Lower leg skin (tissue), 4 donors: ENCODE results near the gene KLHDC7A. TPM values are rescaled to one million over a fixed set of nuclear protein-coding genes. Genes with fewer than 3 reads are reported as not detected.

Experiments
- DNase-seq, 2 donors: peaks; one replicate each; pipeline ENCODE4 v3.0.0-alpha.2; 2019; ENCODE audit warnings: low spot score in 2 of 2
- H3K4me3 ChIP-seq: fragments of 200-600 bp; sonication (generic); 2 replicates; pipeline ENCODE4 v1.5.1; 2017; ENCODE audit warnings: mild to moderate bottlenecking, low read depth; ENCODE audit not compliant: poor library complexity, severe bottlenecking
- CTCF ChIP-seq, 3 donors: fragments of 450-650 bp; IDR thresholded peaks; one replicate each; pipeline ENCODE4 v1.5.1; 2016; ENCODE audit warnings: antibody characterized with exemption in 3 of 3, mild to moderate bottlenecking in 3 of 3, moderate library complexity in 2 of 3
- POLR2A ChIP-seq, 2 donors: fragments of 450-650 bp; IDR thresholded peaks; one replicate each; pipeline ENCODE4 v1.6.1; 2016 to 2017; ENCODE audit warnings: antibody characterized with exemption in 2 of 2, mild to moderate bottlenecking in 1 of 2, moderate library complexity in 1 of 2
- WGBS, 2 donors: methylation state at CpG; one replicate each; pipeline ENCODE4 v1.1.5; 2018; 5-methylcytosine and 5-hydroxymethylcytosine counted together
- intact Hi-C: fragments of 100-400 bp; cut with DNase I; formaldehyde crosslinking; loops from one replicate; pipeline ENCODE4 v1.15.0; 2023; ENCODE audit warnings: low total_unique reads
- total RNA-seq, 4 donors: library from RNA; depleted of rRNA; stranded (reverse); fragments of >200 nt; gene quantifications; one replicate each; pipeline ENCODE4 v1.1.0, GENCODE V29; 2016

Gene KLHDC7A
- total RNA-seq, 4 donors from 2014 or later, result 0.11 to 0.29 (median 0.15) TPM; not detected in 1

GRCh38 chr1:18505666-18506065 is 24.9 kb downstream of the KLHDC7A start:
- peak in 1 of 2 donors; percentile 15 for DNase-seq
- intact Hi-C loops, result no loop called here
- TF ChIP-seq POLR2A (IDR thresholded peaks at IDR 0.05) (no peak), CTCF (IDR thresholded peaks at IDR 0.05) (no peak)
- no peak overlapping the region for H3K4me3 ChIP-seq

GRCh38 chr1:18508084-18508483 is 27.4 kb downstream of the KLHDC7A start:
- intact Hi-C loops, result no loop called here
- WGBS, 2 donors, result 33 to 100% methylated on average over 1 of the region's 1 CpG
- H3K4me3 ChIP-seq, result no peak overlapping the region
- TF ChIP-seq POLR2A (IDR thresholded peaks at IDR 0.05), result no peak
- no peak for TF ChIP-seq CTCF (IDR thresholded peaks at IDR 0.05)
- DNase-seq, result no peak

GRCh38 chr1:18511149-18511873 is 30.6 kb downstream of the KLHDC7A start:
- no peak overlapping the region for H3K4me3 ChIP-seq
- no peak for TF ChIP-seq CTCF (IDR thresholded peaks at IDR 0.05)
- no peak for TF ChIP-seq POLR2A (IDR thresholded peaks at IDR 0.05)
- no peak for DNase-seq
- WGBS, 2 donors, result 80 to 82% methylated on average over 5 of the region's 5 CpGs
- intact Hi-C loops, result no loop called here

- H3K4me3 ChIP-seq, result no peak overlapping the region
- TF ChIP-seq POLR2A (IDR thresholded peaks at IDR 0.05), result no peak
- TF ChIP-seq CTCF (IDR thresholded peaks at IDR 0.05), result no peak
- 64 to 65% methylated on average over 5 of the region's 5 CpGs for WGBS, 2 donors
- intact Hi-C loops, result no loop called here
- DNase-seq, result no peak
Measured at GRCh38 chr1:18511874-18512150, 31.1 kb downstream of the KLHDC7A start.

- TF ChIP-seq CTCF (IDR thresholded peaks at IDR 0.05), result no peak
- TF ChIP-seq POLR2A (IDR thresholded peaks at IDR 0.05), result no peak
- no peak overlapping the region for H3K4me3 ChIP-seq
- intact Hi-C loops, result no loop called here
- WGBS, 2 donors, result 59 to 67% methylated on average over 9 of the region's 9 CpGs
- peak in 1 of 2 donors; percentile 39 for DNase-seq
Measured at GRCh38 chr1:18512883-18513282, 32.2 kb downstream of the KLHDC7A start.

GRCh38 chr1:18513995-18514394 is 33.3 kb downstream of the KLHDC7A start:
- intact Hi-C loops, result no loop called here
- H3K4me3 ChIP-seq, result no peak overlapping the region
- WGBS, 2 donors, result 70 to 81% methylated on average over 1 of the region's 1 CpG
- DNase-seq, result no peak
- TF ChIP-seq CTCF (IDR thresholded peaks at IDR 0.05) (no peak), POLR2A (IDR thresholded peaks at IDR 0.05) (no peak)
